ENCODE results near the gene BCAT1. TPM values are rescaled to one million over a fixed set of nuclear protein-coding genes. Genes with fewer than 3 reads are reported as not detected.
A peak's percentile ranks its signal among the peaks of the same experiment; 100 is the strongest.

Gene BCAT1
- total and polyA plus RNA-seq, 9 of the 15 experiments (the other 6 are each of a cell fraction or from before 2014, with no cell fraction given), result 38.5 to 157 (median 66.8) TPM

DNA sequence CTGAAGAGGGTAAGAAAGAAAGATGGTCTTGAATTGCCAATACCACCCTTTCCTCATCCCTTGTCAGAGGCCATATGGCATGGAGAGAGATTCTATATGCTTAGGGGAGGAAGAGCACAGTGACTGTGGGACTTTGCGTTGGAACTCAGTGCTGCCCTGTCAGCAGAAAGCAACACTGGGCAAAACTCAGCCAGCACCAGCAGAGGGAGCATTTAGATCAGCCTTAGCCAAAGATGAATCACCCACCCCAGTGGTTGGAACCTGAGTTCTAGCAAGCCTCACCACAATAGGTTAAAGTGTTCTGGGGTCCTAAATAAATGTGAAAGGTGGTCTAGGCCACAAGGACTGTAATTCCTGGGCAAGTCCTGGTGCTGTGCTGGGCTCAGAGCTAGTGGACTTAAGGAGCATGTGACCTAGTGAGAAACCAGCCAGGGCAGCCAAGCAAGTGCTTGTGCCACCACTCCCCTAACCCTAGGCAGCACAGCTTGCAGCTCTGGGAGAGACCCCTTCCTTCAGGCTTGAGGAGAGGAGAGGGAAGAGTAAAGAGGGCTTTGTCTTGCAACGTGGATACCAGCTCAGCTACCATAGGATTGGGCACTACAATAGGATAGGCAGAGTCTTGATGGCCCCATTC, 11.4 kb upstream of the BCAT1 start (continued):
- TF ChIP-seq, protein P1, sequence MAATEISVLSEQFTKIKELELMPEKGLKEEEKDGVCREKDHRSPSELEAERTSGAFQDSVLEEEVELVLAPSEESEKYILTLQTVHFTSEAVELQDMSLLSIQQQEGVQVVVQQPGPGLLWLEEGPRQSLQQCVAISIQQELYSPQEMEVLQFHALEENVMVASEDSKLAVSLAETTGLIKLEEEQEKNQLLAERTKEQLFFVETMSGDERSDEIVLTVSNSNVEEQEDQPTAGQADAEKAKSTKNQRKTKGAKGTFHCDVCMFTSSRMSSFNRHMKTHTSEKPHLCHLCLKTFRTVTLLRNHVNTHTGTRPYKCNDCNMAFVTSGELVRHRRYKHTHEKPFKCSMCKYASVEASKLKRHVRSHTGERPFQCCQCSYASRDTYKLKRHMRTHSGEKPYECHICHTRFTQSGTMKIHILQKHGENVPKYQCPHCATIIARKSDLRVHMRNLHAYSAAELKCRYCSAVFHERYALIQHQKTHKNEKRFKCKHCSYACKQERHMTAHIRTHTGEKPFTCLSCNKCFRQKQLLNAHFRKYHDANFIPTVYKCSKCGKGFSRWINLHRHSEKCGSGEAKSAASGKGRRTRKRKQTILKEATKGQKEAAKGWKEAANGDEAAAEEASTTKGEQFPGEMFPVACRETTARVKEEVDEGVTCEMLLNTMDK (IDR thresholded peaks at IDR 0.05; ENCODE audit: borderline replicate concordance, insufficient read depth, low read depth, low read length, poor library complexity, severe bottlenecking), result no peak
- TF ChIP-seq FOXP1 (CRISPR knock-in tag; IDR thresholded peaks at IDR 0.05), result no peak
- TF ChIP-seq HSF4 (CRISPR knock-in tag; IDR thresholded peaks at IDR 0.05; ENCODE audit: borderline replicate concordance), result no peak
- no peak for TF ChIP-seq CBX5 (IDR thresholded peaks at IDR 0.05; ENCODE audit: borderline replicate concordance, low read depth)
- no peak for TF ChIP-seq CXXC5 (CRISPR knock-in tag; IDR thresholded peaks at IDR 0.05)
- TF ChIP-seq ZBTB9 (CRISPR knock-in tag; IDR thresholded peaks at IDR 0.05), result no peak
- TF ChIP-seq HES1 (IDR thresholded peaks at IDR 0.05; ENCODE audit: low read depth), result no peak
- TF ChIP-seq POLR2G (IDR thresholded peaks at IDR 0.05; ENCODE audit: low read depth, low read length), result no peak
- TF ChIP-seq GABPA (tag; conservative IDR thresholded peaks at IDR 0.05; ENCODE audit: low read depth), result no peak
- TF ChIP-seq, protein P2, sequence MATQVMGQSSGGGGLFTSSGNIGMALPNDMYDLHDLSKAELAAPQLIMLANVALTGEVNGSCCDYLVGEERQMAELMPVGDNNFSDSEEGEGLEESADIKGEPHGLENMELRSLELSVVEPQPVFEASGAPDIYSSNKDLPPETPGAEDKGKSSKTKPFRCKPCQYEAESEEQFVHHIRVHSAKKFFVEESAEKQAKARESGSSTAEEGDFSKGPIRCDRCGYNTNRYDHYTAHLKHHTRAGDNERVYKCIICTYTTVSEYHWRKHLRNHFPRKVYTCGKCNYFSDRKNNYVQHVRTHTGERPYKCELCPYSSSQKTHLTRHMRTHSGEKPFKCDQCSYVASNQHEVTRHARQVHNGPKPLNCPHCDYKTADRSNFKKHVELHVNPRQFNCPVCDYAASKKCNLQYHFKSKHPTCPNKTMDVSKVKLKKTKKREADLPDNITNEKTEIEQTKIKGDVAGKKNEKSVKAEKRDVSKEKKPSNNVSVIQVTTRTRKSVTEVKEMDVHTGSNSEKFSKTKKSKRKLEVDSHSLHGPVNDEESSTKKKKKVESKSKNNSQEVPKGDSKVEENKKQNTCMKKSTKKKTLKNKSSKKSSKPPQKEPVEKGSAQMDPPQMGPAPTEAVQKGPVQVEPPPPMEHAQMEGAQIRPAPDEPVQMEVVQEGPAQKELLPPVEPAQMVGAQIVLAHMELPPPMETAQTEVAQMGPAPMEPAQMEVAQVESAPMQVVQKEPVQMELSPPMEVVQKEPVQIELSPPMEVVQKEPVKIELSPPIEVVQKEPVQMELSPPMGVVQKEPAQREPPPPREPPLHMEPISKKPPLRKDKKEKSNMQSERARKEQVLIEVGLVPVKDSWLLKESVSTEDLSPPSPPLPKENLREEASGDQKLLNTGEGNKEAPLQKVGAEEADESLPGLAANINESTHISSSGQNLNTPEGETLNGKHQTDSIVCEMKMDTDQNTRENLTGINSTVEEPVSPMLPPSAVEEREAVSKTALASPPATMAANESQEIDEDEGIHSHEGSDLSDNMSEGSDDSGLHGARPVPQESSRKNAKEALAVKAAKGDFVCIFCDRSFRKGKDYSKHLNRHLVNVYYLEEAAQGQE (IDR thresholded peaks at IDR 0.05; ENCODE audit: borderline replicate concordance), result peak; percentile 57; the same call in 1 of the 2 replicates
- TF ChIP-seq, protein P2 (CRISPR knock-in tag; IDR thresholded peaks at IDR 0.05; ENCODE audit: low read depth), result no peak
- TF ChIP-seq ZFP30 (CRISPR knock-in tag; IDR thresholded peaks at IDR 0.05; ENCODE audit: borderline replicate concordance), result no peak
- TF ChIP-seq PTBP1 (IDR thresholded peaks at IDR 0.05; ENCODE audit: low read depth, low read length), result no peak
- no peak for TF ChIP-seq DIDO1 (tag; IDR thresholded peaks at IDR 0.05; ENCODE audit: low read depth)
- peak; percentile 77 for TF ChIP-seq JUN (IDR thresholded peaks at IDR 0.05; ENCODE audit: borderline replicate concordance, low read depth, low read length)
- TF ChIP-seq JUN (CRISPR knock-in tag; IDR thresholded peaks at IDR 0.05; ENCODE audit: borderline replicate concordance), result no peak
